OCI-LY7 (cell line): Measurements from ENCODE around the gene OMA1. TPM values are rescaled to one million over a fixed set of nuclear protein-coding genes. Genes with fewer than 3 reads are reported as not detected.

Experiments
- BruUV-seq: library from RNA; stranded (reverse); fragments of 400-500 nt; replicated peaks from 2 replicates; lab custom pipeline; 2021; lab: Mats Ljungman, UMichigan
- CTCF ChIA-PET: fragments of 300-600 bp; sonication (Branson Sonifier 250); formaldehyde crosslinking; loops from one replicate; lab custom pipeline; 2022; ENCODE audit warnings: antibody characterized with exemption; ENCODE audit not compliant: unreplicated experiment; lab: Charles Lee
- POLR2A ChIA-PET: fragments of 300-600 bp; sonication (Branson Sonifier 250); formaldehyde crosslinking; loops from one replicate; lab custom pipeline; 2022; ENCODE audit warnings: antibody characterized with exemption; lab: Charles Lee
- DNase-seq: peaks from one replicate; pipeline ENCODE4 v3.0.0-alpha.2; 2015; ENCODE audit warnings: low spot score
- H2AFZ ChIP-seq: fragments of 200-600 bp; sonication (generic), shearing (Covaris generic); 2 replicates; pipeline ENCODE4 v1.6.1; 2014; ENCODE audit warnings: mild to moderate bottlenecking, antibody characterized with exemption, low read length, moderate library complexity
- H3K27ac ChIP-seq: fragments of 200-600 bp; sonication (generic); 2 replicates; pipeline ENCODE4 v1.5.1; 2014; ENCODE audit warnings: mixed run types, low read depth, mild to moderate bottlenecking, moderate library complexity, low read length, inconsistent platforms; ENCODE audit not compliant: poor library complexity, severe bottlenecking
- H3K36me3 ChIP-seq: fragments of 200-600 bp; sonication (generic); 2 replicates; pipeline ENCODE4 v1.6.1; 2014; ENCODE audit warnings: mild to moderate bottlenecking, antibody characterized with exemption, low read length, moderate library complexity, mixed read lengths; ENCODE audit not compliant: insufficient read depth
- H3K4me1 ChIP-seq: fragments of 200-600 bp; sonication (generic); 2 replicates; pipeline ENCODE4 v1.5.1; 2014; ENCODE audit warnings: mild to moderate bottlenecking, low read length; ENCODE audit not compliant: insufficient read depth, poor library complexity, severe bottlenecking
- H3K4me2 ChIP-seq: fragments of 200-600 bp; sonication (generic); 2 replicates; pipeline ENCODE4 v1.6.1; 2014; ENCODE audit warnings: mild to moderate bottlenecking, low read length
- H3K4me3 ChIP-seq: fragments of 200-600 bp; sonication (generic); 2 replicates; pipeline ENCODE4 v1.5.1; 2014; ENCODE audit warnings: mild to moderate bottlenecking, low read depth, low read length; ENCODE audit not compliant: poor library complexity, severe bottlenecking
- H3K79me2 ChIP-seq: fragments of 200-600 bp; sonication (generic); 2 replicates; pipeline ENCODE4 v1.6.1; 2016; ENCODE audit warnings: low read depth, mild to moderate bottlenecking, low read length, moderate library complexity, mixed read lengths; ENCODE audit not compliant: insufficient read depth
- H3K9me2 ChIP-seq: fragments of 200-600 bp; sonication (generic); 2 replicates; pipeline ENCODE4 v1.6.1; 2016; ENCODE audit warnings: mild to moderate bottlenecking, low read length, mixed read lengths; ENCODE audit not compliant: insufficient read depth
- H3K9me3 ChIP-seq: fragments of 200-600 bp; sonication (generic); 2 replicates; pipeline ENCODE4 v1.6.1; 2014; ENCODE audit warnings: mild to moderate bottlenecking, mixed run types, low read length, mixed read lengths
- H4K20me1 ChIP-seq: fragments of 200-600 bp; sonication (generic); 2 replicates; pipeline ENCODE4 v1.6.1; 2014; ENCODE audit warnings: mild to moderate bottlenecking, antibody characterized with exemption, low read length, moderate library complexity, mixed read lengths; ENCODE audit not compliant: insufficient read depth
- CTCF ChIP-seq: fragments of 200-600 bp; sonication (generic); conservative IDR thresholded peaks from 2 replicates; pipeline ENCODE4 v1.5.1; 2014; ENCODE audit warnings: mild to moderate bottlenecking, antibody characterized with exemption, low read length, moderate library complexity, mixed read lengths
- EZH2phosphoT487 ChIP-seq: fragments of 200-600 bp; sonication (generic); IDR thresholded peaks from 2 replicates; pipeline ENCODE4 v1.6.1; 2018; ENCODE audit warnings: low read depth, borderline replicate concordance, mild to moderate bottlenecking, mixed run types, antibody characterized with exemption, low read length, moderate library complexity, mixed read lengths
- intact Hi-C: fragments of 100-400 bp; cut with micrococcal nuclease; formaldehyde crosslinking; loops from one replicate; pipeline ENCODE4 v1.10.0; 2022; ENCODE audit not compliant: unreplicated experiment
- total RNA-seq, 2 experiments: library from RNA; depleted of rRNA in 1 of 2; stranded (reverse); fragments of >200 nt in 1 of 2; shearing (Covaris generic) in 1 of 2; gene quantifications; 2 replicates each; pipeline ENCODE4 v1.2.3, GENCODE V29; 2014 to 2022

OMA1 gene
- total RNA-seq, 2 experiments from 2014 or later = 35.9 to 38.5 TPM

DNA sequence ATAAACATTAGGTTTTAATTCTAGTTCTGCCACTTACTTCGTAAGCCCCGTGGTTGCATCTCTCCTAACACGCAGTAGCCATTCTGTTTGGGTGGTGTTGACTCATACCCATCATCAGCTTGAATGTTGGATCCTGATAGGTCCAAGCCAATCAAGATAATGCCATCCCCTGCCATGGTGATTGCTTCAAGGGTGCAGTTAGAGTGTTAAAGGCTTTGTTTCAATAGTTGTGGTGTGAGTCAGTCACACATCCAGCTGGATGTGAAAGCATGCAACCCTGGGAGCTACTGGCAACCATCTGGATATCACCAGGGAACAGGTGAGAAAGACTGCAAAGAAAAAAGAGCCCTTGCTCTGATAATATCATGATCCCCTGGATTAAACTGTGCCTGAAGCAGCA lies 69.1 kb downstream of the OMA1 start:
- no peak overlapping the region for H3K27ac ChIP-seq
- H3K36me3 ChIP-seq = peaks cover 3% of the 10 kb centered on the region; the same call in 1 of the 2 replicates
- no peaks in the 10 kb centered on the region for H3K4me1 ChIP-seq
- H3K4me2 ChIP-seq = no peak overlapping the region
- H3K4me3 ChIP-seq = no peak overlapping the region
- H3K9me3 ChIP-seq = no peaks in the 10 kb centered on the region
- BruUV-seq = no TSS peak
- H2AFZ ChIP-seq = no peak overlapping the region
- ChIA-PET CTCF (no interaction called here), POLR2A (no interaction called here)
- no peaks in the 10 kb centered on the region for H3K9me2 ChIP-seq
- no peaks in the 10 kb centered on the region for H3K79me2 ChIP-seq
- TF ChIP-seq EZH2phosphoT487 (no peak), CTCF (no peak)
- DNase-seq = no peak
- intact Hi-C loops = no loop called here
- H4K20me1 ChIP-seq = no peaks in the 10 kb centered on the region

- POLR2A ChIA-PET = interaction anchor here (0.7 kb wide), 1 partner anchor 1838 kb away, joined by 3 read pairs; no protein-coding TSS in a partner anchor
- no peaks in the 10 kb centered on the region for H3K4me1 ChIP-seq
- CTCF ChIA-PET = no interaction called here
Observed at GRCh38 chr1:58476179-58476578, 70.3 kb downstream of the OMA1 start.

More at GRCh38 chr1:58476179-58476578, 70.3 kb downstream of the OMA1 start:
- H3K4me2 ChIP-seq = no peak overlapping the region
- no TSS peak for BruUV-seq
- intact Hi-C loops = no loop called here
- H4K20me1 ChIP-seq = no peaks in the 10 kb centered on the region
- H3K4me3 ChIP-seq = no peak overlapping the region
- no peaks in the 10 kb centered on the region for H3K9me3 ChIP-seq
- no peaks in the 10 kb centered on the region for H3K79me2 ChIP-seq
- no peak overlapping the region for H2AFZ ChIP-seq
- DNase-seq = no peak
- H3K9me2 ChIP-seq = no peaks in the 10 kb centered on the region
- H3K36me3 ChIP-seq = peaks cover 3% of the 10 kb centered on the region; the same call in 1 of the 2 replicates
- TF ChIP-seq EZH2phosphoT487 (no peak), CTCF (no peak)
- H3K27ac ChIP-seq = no peak overlapping the region
